Loucy (cell line): ENCODE data around the gene SLC6A6.
"Not testable (repeated sequence)": the region's sequence is repeated elsewhere in the genome, so short reads cannot be mapped to it uniquely, and the experiment has no call there.

Source experiments
- EZH2phosphoT487 ChIP-seq: fragments of 200-600 bp; IDR thresholded peaks from 2 replicates; pipeline ENCODE4 v1.6.1; 2018; ENCODE audit warnings: antibody characterized with exemption, mild to moderate bottlenecking, moderate library complexity, borderline replicate concordance
- TF ChIP-seq, protein P1 (sequence below): fragments of 200-600 bp; sonication (generic); conservative IDR thresholded peaks from 2 replicates; pipeline ENCODE4 v1.5.1; 2014; ENCODE audit warnings: mild to moderate bottlenecking, antibody characterized with exemption, low read length

DNA sequence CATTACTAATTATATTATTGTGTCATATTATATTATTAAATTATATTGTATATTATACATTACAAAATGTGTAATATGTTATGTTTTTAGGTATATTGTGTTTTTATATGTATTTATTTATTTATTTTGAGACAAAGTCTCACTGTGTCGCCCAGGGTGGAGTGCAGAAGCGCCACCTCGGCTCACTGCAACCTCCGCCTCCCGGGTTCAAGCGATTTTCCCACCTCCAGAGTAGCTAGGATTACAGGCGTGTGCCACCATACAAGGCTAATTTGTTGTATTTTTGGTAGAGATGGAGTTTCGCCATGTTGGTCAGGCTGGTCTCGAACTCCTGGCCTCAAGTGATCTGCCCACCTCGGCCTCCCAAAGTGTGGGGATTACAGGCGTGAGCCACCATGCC, 113.1 kb downstream of the SLC6A6 start:
- TF ChIP-seq, protein P1, sequence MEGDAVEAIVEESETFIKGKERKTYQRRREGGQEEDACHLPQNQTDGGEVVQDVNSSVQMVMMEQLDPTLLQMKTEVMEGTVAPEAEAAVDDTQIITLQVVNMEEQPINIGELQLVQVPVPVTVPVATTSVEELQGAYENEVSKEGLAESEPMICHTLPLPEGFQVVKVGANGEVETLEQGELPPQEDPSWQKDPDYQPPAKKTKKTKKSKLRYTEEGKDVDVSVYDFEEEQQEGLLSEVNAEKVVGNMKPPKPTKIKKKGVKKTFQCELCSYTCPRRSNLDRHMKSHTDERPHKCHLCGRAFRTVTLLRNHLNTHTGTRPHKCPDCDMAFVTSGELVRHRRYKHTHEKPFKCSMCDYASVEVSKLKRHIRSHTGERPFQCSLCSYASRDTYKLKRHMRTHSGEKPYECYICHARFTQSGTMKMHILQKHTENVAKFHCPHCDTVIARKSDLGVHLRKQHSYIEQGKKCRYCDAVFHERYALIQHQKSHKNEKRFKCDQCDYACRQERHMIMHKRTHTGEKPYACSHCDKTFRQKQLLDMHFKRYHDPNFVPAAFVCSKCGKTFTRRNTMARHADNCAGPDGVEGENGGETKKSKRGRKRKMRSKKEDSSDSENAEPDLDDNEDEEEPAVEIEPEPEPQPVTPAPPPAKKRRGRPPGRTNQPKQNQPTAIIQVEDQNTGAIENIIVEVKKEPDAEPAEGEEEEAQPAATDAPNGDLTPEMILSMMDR: not testable (repeated sequence)
- not testable (repeated sequence) for TF ChIP-seq EZH2phosphoT487
